SKM-1 (cell line): ENCODE results near the gene MKX.

Experiments used
- DNase-seq: peaks from one replicate; lab custom pipeline; 2025; ENCODE audit not compliant: unreplicated experiment; lab: John Stamatoyannopoulos, UW

The MKX gene

GRCh38 chr10:27745732-27746396 lies at the start of gene MKX:
MKX (minus strand) TSS chr10:27745819; CDS start chr10:27743415, 2,404 bp downstream.
- DNase-seq = no peak

GRCh38 chr10:27794157-27794556 lies 48.5 kb upstream of the MKX start:
- no peak for DNase-seq

GRCh38 chr10:27792216-27792615 lies 46.6 kb upstream of the MKX start:
- DNase-seq = no peak

GRCh38 chr10:27784272-27784671 lies 38.7 kb upstream of the MKX start:
- DNase-seq = no peak

GRCh38 chr10:27783660-27784059 lies 38.0 kb upstream of the MKX start:
- no peak for DNase-seq

GRCh38 chr10:27779462-27780015 lies 33.9 kb upstream of the MKX start:
- DNase-seq = no peak

GRCh38 chr10:27774831-27775230 lies 29.2 kb upstream of the MKX start:
- no peak for DNase-seq

- no peak for DNase-seq
Observed at GRCh38 chr10:27771231-27771630, 25.6 kb upstream of the MKX start.

- DNase-seq = no peak
Observed at GRCh38 chr10:27770181-27770580, 24.6 kb upstream of the MKX start.

GRCh38 chr10:27760867-27761266 lies 15.2 kb upstream of the MKX start:
- DNase-seq = no peak

GRCh38 chr10:27759483-27760272 lies 14.1 kb upstream of the MKX start:
- DNase-seq = no peak

- no peak for DNase-seq
Observed at GRCh38 chr10:27752673-27753237, 7.1 kb upstream of the MKX start.

GRCh38 chr10:27748601-27749000 lies 3.0 kb upstream of the MKX start:
- DNase-seq = no peak

GRCh38 chr10:27747096-27747451 lies 1.5 kb upstream of the MKX start:
- DNase-seq = no peak

GRCh38 chr10:27746397-27747095 lies 927 bp upstream of the MKX start:
- DNase-seq = no peak

GRCh38 chr10:27744802-27745731 lies 552 bp downstream of the MKX start:
- no peak for DNase-seq

- DNase-seq = no peak
Observed at GRCh38 chr10:27743877-27744801, 1.5 kb downstream of the MKX start.

GRCh38 chr10:27743012-27743876 lies 2.4 kb downstream of the MKX start:
- no peak for DNase-seq
